Amniotic epithelial cell (primary cell): ENCODE results near the gene KAT6B.
A peak's percentile ranks its signal among the peaks of the same experiment; 100 is the strongest.

ENCODE experiments used
- DNase-seq: peaks from one replicate; pipeline ENCODE4 v3.0.0-alpha.2; 2010; ENCODE audit warnings: low read depth

KAT6B gene

GRCh38 chr10:74988054-74988775 lies 161.8 kb downstream of the KAT6B start:
- DNase-seq, result peak; percentile 61

DNA sequence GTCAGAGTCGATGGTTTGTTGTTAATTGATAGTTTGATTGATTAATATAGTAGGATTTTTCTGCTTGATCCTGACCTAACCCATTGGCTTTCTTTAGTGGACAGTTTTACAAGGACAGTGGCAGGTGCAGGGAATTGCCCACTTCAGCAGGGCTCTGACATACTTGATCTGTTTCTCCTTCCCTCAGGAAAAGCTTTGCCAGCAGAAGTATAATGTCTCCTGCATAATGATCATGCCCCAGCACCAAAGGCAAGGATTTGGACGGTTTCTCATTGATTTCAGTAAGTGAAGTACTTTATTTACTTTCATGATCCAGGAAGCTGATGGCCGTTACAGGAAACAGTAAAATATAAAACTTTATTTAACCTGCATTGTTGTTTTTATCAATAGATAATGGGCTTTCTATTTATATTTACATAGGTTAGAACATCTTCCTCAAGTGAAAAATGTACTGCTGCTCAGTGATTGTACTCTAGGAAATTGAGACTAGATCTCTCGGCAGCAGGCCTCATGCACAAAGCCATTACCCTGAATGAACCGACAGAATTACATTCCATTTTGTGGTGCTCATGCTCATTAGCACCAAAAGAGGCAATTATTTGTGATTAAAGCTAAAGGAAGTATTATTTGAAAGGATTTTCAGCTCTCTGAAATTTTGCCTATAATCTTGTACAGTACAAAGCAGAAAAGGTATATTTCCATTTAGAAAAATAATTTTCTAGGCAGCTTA lies 162.6 kb downstream of the KAT6B start:
- no peak for DNase-seq

DNA sequence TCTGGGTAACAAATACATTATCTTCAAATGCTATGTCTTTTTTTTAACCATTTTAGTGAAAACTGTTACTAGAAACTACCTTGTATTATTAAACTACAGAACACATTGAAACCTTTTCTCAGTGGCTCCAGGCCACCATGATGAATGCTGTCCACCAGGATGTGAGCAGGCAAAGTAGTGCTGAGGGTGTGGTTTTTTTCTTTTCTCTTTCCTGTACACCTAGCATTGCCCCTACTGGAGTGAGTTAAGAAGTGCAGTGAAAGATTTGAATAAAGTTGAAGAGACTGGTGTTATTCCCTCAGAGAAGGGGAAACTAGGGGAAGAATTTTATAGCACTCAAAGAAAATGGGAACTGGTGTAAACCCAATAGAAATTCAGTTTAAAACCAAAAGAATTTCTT lies 165.0 kb downstream of the KAT6B start:
- DNase-seq, result peak; percentile 23

GRCh38 chr10:74992068-74992467 lies 165.7 kb downstream of the KAT6B start:
- no peak for DNase-seq

- DNase-seq, result no peak
Measured at GRCh38 chr10:74993649-74994048, 167.2 kb downstream of the KAT6B start.

DNA sequence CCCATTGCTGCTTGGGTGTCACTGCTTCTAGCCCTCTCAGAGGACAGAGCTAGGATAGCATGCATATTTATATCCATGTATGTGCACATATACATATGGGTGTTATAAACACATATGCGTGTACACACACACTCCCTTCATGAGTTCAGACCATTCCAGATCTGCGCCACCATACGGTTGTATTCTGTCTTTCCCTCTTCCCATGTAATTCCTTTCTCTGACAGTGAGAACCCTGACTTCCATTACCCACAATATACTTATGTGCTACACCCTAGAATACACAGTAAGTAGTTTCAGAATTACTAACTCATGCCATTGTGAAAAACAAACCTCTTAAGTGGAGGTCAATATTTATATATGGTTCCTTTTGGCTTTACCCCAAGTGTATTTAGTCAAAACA lies 168.5 kb downstream of the KAT6B start:
- no peak for DNase-seq

GRCh38 chr10:74995806-74996205 lies 169.4 kb downstream of the KAT6B start:
- DNase-seq, result no peak

- no peak for DNase-seq
Measured at GRCh38 chr10:74997163-74997562, 170.8 kb downstream of the KAT6B start.

DNA sequence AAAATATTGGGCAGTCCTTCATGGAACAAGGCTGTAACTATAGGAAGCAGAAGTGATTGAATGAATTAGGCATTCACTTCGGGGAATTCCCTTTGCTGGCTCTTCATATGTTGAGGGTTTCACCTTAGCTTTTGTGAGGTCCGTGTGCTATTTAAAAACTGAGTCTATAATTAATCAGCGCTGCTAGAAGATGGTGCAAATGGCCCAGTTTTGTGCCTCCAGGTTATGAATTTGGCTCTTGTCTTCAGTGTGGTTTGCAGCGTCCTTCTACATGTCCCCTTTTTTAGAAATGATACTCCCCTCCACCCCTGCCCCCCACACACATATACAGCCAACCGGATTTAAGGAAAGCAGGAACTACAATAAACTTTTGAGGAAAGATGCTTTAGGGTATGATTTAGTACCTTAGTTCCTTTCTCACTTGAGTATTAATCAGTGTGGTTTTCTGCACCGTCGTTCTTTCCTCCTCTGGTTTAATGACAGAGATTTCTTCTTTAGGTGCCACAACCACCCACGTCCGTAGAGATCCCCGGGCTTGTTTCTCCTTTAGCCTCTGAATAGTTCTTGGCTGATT lies 174.4 kb downstream of the KAT6B start:
- DNase-seq, result no peak

DNA sequence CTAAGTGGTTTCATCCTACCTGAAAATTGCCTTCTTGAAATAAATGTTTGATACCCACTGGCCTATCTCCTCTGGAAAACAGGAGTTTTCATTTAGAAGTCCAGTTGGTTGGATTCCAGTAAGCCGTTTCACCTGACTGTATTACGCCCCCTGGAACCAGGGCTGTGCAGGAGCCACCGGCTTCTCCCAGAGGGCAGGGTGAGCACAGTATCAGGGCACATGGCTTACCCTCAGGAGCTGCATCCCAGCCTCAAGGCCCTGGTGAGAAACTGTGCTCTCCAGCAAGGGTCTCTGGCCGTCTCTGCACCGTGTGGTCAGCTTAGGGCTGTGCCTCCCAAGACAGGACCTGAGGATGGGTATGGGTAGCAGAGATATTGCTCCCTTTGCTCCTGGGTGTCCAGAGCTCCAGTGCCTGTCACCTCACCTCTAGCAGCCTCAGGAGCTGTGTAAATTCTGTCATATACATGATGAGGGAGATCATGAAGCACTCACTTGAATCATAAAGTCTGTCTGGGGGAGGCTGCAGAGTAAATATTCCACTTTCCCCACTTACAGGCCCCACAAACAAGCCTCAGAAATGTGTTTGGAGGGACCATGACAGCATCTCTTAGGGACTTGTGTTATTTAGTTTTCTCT lies 175.4 kb downstream of the KAT6B start:
- DNase-seq, result no peak

DNA sequence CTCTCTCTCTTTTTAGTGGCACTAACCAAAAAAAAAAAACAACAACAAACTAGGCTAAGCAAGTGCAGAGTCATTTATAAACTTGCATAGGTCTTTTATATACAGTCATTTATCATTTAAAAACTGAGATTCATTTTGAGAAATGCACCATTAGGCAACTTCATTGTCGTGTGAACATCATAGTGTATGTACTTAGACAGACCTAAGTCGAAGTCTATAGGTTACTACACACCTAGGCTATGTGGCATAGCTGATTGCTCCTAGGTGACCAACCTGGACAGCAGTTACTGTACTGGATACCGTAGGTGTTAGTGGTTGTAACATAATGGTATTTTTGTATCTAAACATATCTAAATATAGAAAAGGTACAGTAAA lies 175.9 kb downstream of the KAT6B start:
- no peak for DNase-seq

GRCh38 chr10:75002967-75003594 lies 176.7 kb downstream of the KAT6B start:
- peak; percentile 22 for DNase-seq

DNA sequence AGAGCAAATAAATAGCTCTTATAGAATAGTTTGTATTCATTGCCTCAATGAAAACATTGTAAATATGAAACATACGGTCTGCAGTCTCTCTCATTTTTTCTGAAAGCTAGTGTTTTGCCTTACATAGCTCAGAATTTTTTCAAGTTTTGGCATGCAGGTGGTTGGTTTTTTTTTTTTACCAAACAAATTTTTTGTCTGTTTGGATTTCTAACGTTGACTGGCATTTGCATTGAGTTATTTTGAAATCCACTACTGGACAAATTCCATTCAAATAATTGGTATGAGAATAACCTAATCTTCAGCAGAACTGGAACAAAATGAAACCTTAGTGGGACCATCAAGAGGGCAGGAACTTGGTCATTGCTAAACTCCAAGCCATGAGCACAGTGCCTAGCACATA lies 177.5 kb downstream of the KAT6B start:
- no peak for DNase-seq

GRCh38 chr10:75007646-75008045 lies 181.2 kb downstream of the KAT6B start:
- no peak for DNase-seq

DNA sequence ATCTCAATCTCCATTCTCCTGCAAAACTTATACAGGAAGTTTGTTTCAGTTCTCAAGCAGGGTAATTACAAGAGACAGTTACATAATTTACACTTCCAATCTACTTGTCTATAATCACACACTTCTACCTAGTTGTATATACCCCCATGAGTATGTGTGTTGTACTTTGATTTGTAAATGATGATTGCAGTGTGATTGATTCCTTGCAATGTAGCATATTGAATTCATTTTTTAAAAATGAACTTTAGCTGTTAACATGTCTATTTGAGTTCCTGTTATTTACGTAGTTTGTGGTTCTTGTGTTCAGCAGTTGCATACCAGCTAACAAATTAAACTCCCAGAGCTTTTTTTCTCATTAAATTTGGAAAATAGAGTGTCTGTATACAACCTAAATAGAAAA lies 182.6 kb downstream of the KAT6B start:
- DNase-seq, result no peak

- DNase-seq, result no peak
Measured at GRCh38 chr10:75009426-75009825, 183.0 kb downstream of the KAT6B start.

DNA sequence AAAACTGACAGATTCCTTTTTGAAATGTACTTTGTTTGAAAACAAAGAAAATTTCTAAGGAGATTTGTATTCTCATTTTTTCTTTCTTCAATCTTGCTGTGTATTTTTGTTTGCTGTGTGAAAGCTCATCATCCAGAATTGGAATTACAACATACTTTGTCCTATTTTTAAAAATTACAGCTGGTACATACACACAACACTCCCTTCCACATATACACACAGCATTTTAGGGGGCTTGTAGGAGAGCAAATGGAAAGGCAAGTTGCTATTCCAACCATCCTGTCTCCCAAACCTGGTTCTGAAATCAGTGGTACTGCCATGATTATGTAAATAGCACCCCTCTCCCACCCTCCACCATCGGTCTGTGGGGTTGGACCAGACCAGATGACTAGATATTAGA lies 184.0 kb downstream of the KAT6B start:
- DNase-seq, result no peak

GRCh38 chr10:75011221-75011620 lies 184.8 kb downstream of the KAT6B start:
- DNase-seq, result no peak

GRCh38 chr10:75012471-75012870 lies 186.1 kb downstream of the KAT6B start:
- no peak for DNase-seq

GRCh38 chr10:75013007-75013406 lies 186.6 kb downstream of the KAT6B start:
- no peak for DNase-seq

GRCh38 chr10:75013522-75013921 lies 187.1 kb downstream of the KAT6B start:
- DNase-seq, result no peak

DNA sequence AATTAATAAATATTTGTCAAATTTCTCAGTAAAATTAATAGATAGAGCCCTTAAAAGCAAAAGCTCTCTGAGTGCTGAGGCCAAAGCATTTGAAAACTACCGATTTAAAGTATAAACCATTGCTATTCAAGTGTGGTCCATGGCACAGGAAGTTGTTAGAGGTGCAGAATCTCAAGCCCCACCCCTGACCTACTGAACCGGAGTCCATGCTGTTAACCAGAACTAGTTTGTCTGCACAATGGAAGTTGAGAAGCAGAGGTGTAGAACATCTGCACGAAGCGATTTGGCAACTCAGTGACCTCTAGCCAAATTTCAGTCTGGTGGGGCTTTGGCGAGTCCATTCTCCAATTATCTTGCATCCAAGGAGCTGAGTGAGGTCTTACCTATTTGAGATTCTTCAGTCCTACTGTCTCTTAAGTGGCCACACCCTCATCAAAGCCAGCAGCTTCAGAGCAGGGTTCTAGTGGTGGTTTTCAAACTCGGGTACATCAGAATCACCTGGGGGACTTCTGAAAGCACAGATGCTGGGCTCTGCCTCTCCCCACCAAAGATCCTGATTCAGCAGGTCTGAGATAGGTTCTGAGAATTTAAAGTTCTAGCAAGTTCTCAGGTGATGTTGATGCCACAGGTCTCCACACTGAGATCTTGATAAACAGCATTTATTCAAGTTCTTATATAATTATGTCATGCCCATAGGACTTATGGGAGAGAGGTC lies 188.3 kb downstream of the KAT6B start:
- DNase-seq, result no peak
